SU-DHL-6 (cell line): ENCODE results near the gene CBY3.
"Not testable (repeated sequence)": the region's sequence is repeated elsewhere in the genome, so short reads cannot be mapped to it uniquely, and the experiment has no call there.

Source experiments
- EZH2phosphoT487 ChIP-seq: fragments of 200-600 bp; sonication (generic), shearing (Covaris generic); conservative IDR thresholded peaks from 2 replicates; pipeline ENCODE4 v1.6.1; 2018; ENCODE audit warnings: mild to moderate bottlenecking, antibody characterized with exemption, low read length, moderate library complexity, mixed read lengths
- TF ChIP-seq, protein P1 (sequence below): fragments of 200-600 bp; sonication (generic); IDR thresholded peaks from one replicate; pipeline ENCODE4 v1.5.1; 2017; ENCODE audit warnings: antibody characterized with exemption, mild to moderate bottlenecking, low read length, moderate library complexity; ENCODE audit not compliant: insufficient read depth, poor library complexity, severe bottlenecking

DNA sequence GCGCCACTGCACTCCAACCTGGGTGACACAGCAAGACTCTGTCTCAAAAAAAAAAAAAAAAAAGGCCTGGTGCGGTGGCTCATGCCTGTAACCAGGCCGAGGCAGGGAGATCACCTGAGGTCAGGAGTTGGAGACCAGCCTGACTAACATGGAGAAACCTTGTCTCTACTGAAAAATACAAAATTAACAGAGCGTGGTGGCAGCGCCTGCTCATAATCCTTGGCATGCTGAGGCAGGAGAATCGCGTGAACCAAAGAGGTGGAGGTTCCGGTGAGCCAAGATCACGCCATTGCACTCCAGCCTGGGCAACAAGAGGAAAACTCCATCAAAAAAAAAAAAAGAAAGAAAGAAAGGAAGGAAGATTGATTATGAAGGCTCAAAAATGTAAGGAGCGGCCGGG, 41.5 kb downstream of the CBY3 start:
- TF ChIP-seq, protein P1, sequence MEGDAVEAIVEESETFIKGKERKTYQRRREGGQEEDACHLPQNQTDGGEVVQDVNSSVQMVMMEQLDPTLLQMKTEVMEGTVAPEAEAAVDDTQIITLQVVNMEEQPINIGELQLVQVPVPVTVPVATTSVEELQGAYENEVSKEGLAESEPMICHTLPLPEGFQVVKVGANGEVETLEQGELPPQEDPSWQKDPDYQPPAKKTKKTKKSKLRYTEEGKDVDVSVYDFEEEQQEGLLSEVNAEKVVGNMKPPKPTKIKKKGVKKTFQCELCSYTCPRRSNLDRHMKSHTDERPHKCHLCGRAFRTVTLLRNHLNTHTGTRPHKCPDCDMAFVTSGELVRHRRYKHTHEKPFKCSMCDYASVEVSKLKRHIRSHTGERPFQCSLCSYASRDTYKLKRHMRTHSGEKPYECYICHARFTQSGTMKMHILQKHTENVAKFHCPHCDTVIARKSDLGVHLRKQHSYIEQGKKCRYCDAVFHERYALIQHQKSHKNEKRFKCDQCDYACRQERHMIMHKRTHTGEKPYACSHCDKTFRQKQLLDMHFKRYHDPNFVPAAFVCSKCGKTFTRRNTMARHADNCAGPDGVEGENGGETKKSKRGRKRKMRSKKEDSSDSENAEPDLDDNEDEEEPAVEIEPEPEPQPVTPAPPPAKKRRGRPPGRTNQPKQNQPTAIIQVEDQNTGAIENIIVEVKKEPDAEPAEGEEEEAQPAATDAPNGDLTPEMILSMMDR = not testable (repeated sequence)
- TF ChIP-seq EZH2phosphoT487 = not testable (repeated sequence)
